Activated T-cell treated with anti-CD3 and anti-CD28 coated beads, Interleukin-2, amount 50 U/mL, for 48 hours (primary cell): ENCODE results near the gene LBP.
"Not testable (repeated sequence)": the region's sequence is repeated elsewhere in the genome, so short reads cannot be mapped to it uniquely, and the experiment has no call there.

Experiments used
- DNase-seq, 2 experiments: peaks; one replicate each; pipeline ENCODE4 v3.0.0-alpha.2; 2020

The LBP gene

DNA sequence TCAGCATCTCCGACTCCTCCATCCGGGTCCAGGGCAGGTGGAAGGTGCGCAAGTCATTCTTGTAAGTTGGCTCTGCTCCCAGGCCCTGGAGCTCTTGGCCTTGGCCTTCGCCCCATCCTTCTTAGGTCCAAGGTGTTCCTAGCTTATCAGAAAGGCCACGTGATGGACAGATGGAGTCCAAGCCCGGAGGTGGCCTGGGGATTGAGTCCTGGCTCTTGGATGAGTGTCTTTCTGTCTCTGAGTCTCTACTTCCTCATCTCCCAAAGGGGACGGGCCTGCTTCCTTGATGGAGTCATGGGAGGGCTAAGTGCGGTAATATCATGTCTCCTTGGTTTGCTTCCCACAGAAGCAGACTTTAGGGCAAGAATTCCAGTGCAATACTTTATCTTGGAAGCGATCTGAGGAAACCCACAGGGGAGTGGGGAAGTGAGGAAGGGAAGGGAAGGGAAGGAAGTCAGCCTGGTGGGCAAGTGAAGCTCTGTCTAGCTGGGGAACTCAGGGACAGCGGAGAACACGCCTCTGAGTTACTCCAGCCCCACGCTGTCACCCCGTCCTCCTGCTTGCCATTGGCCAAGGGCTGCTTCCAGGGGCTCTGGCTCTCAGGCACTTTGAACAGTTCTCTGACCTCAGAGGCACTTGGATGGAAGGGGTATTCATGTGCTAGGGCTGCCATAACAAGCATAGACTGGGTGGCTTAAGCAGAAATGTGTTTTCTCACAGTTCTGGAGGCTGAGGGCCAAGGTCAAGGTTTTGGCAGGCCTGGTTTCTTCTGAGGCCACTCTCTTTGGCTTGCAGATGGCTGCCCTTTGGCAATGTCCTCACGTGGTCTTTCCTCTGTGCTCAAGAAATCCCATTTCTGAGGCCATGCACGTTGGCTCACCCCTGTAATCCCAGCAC is 4.8 kb downstream of the LBP start:
- no peak for DNase-seq

DNA sequence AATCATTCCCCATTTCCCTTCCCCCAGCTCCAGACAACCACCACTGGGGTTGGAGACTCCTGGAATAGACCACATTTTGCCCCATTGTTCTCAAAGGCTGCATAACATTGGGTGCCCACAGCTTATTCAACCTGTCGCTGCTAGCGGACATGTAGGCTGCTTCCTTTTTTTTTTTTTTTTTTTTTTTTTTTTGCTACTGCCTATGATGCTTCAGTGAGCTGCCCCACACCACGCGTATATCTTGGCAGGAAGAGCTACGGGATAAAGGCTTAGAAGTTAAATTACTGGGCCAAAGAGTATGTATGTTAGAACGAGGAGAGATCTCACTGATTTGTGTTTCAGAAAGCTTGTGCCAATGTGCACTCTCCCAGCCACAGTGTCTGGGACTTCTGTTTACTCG is 7.0 kb downstream of the LBP start:
- no peak for DNase-seq

DNA sequence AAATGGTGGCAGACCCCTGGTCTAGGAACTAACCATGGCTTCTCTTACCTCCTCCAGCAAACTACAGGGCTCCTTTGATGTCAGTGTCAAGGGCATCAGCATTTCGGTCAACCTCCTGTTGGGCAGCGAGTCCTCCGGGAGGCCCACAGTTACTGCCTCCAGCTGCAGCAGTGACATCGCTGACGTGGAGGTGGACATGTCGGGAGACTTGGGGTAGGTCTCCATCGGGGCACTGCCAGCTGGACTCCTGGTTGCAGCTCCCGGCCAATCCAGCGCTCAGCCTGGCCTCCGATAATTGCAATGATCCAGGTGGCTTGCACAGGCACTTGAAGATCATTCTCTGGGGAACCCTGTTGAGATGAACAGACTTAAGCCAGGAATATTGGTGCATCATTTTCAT is 7.9 kb downstream of the LBP start:
- DNase-seq, result no peak

DNA sequence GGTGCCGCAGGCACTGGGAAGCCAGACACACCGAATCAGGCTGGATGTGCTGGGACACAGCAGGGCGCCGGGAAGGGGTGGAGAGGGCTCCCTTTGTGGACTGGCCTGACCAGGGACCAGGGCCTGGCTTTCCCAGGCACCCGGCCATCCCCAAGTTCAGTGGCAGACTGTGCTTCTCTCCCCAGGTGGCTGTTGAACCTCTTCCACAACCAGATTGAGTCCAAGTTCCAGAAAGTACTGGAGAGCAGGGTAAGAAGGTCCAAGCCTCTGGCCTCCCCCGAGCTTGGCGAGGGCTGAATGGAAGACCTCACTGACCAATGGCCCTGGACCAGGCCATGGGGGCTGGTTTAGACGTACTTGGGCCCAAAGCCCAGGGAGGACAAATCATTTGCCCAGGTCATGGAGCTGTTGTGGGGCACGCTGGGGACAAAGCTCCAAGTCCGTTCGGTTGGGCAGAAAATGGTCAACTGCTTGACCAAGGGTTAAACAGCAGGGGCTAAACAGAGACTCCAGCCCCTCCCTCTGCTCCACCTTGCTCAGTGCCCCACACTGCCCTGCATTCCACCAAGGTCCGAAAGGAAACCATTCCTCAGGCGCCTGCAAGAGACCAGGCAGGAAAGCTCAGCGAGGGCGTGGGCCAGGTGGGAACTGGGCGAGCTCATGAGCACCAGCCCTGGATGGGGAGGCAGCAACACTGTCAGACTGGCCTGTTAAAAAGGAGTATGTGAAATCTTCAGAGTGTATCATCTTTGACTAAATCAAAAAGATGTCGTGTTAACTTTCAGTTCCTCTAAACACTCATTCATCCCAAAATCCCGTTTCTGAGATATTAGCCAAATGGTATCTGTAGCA is 9.1 kb downstream of the LBP start:
- no peak for DNase-seq

DNA sequence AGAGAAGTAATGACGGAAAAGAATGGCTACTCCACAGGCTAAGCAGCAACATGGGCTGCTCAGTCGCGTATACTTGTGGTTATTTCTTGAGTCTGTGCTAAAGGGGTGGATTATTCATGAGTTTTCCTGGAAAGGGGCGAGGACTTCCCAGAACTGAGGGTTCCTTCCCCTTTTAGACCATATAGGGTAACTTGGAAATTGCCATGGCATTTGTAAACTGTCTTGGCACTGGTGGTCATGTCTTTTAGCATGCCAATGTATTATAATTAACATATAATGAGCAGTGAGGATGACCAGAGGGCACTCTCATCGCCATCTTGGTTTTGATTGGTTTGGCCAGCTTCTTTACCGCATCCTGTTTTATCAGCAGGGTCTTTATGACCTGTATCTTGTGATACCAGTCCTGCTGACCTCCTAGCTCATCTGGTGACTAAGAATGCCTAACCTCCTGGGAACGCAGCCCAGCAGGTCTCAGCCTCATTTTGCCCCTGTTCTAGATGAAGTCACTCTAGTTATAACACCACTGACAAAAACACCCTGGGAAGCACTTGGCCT is 11.4 kb downstream of the LBP start:
- DNase-seq, result peak in 1 of 2 experiments; percentile 20

DNA sequence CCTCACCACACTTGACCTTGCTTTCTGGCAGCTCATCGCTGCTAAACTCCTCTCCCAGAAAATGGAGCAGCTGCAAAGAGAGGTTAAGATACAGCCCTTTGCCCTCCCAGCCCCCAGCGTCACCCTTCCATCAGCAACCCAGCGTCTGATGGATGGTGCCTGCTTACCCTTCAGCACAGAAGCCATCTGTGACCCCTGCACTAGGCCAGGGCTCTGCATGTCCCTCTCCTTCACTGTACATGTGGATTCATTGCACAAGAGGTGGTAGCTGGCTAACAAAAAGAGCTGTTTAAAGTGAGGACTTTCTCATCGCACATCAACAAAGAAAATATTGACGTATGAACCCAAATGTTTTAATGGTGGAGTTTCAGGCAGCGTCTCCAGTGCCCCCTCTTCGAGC is 12.3 kb downstream of the LBP start:
- no peak for DNase-seq

DNA sequence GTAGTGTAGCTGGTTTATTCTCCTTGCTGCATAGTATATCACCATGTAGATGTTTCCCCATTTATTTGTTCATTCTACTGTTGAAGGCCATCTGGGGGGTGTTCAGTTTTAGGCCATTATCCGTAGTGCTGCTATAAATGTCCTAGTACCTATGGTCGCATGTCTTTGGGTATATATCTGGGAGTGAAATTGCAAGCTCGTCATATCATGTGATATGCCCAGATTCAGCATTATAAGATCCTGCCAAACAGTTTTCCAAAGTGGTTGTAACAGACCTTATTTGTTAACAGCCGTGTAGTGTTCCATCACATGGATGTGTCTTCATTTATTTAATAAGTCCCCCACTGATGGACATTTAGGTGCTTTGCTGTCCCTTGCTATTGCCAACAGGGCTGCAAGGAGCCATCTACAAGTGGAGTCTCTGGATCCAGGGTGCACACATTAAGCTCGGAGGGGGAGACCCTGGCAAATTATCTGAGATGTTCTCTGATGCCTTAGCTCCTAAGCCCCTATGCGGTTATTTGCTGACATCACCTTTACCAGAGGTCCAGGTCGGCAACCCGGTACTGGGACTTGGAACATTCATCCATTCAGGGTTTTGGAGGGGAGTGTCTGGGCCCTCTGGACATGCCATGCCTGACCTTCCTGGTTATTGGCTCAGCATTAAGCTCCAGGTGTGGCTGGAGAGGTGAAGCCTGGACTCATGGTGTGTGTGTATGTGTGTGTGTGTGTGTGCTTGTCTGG is 16.9 kb downstream of the LBP start:
- no peak for DNase-seq

DNA sequence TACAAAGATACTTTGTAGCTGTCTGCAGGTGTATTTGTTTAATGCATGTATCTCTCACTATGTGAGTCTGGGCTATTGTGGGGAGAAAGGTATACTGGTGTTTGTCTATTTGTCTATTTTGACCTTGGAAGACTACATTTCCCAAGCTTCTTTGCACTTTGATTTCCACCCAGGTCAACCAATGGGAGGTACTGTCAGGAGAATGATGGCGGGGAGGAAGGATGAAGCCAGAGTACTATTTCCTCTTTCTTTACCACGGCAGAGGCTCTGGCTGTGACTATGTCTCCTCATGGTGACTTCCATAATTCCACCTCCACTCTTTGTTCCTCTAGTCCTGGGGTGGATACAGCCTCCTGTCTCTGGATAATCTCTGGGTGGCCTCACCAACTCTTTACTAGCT is 23.1 kb downstream of the LBP start:
- no peak for DNase-seq

DNA sequence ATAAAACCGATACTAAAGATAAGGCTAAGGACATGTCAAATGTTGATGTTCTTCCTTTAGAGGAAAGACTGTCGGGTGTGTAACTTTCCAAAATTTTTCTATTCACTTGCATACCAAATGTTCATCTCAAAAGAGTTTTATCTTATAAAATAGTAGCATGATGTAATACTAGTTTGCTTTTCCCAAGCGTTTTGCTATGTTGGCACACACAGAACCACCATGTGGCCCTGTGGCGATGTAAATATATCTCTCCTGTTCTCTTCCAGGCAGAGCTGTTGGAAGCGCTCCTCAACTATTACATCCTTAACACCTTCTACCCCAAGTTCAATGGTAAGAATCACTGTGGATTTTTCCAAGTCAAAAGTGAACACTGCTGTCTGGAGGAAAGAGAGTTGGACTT is 26.5 kb downstream of the LBP start:
- no peak for DNase-seq

DNA sequence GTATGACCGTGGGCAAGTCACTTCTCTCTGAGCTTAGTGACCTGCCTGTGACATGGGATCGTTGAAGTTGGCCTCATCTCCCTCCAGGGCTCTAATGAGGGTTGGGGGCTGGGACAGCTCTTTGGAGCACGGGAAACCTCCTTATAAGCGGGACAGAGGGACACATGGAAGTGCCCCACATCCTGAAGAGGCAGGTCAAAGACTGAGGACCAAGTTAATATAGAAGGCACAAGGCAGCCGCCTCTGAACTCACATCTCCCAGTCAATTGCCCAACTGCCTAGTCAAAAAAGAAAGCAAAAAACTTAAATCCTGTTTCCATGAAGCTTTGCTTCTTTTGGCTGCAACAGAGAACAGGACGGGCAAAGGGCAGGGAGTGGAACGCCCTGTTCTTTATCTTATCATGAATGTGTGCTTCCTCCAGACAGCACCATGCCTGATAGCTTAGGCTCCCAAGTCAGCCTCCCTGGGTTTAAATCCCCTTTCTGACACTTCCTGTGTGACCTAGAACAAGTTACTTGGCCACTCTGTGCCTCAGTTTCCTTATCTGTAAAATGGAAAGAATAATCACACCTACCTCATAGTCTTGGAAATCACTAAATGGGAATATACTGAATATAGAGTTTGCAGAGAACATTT is 27.1 kb downstream of the LBP start:
- DNase-seq, result no peak

DNA sequence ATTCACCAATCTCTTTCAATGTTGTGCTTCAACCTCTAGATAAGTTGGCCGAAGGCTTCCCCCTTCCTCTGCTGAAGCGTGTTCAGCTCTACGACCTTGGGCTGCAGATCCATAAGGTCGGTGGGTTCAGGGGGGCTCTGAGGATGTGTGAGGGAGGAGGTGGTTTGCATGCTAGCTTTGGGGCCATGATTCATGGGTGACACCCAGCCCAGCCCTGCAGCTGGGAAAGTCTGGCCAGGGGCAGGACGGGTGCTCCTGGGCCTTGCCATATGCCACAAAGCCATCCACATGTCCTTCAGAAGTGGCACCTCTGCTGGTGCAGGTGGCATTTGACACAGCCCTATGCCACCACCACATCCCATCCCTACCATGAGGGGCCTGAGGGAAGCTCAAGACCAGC is 27.6 kb downstream of the LBP start:
- DNase-seq, result no peak

DNA sequence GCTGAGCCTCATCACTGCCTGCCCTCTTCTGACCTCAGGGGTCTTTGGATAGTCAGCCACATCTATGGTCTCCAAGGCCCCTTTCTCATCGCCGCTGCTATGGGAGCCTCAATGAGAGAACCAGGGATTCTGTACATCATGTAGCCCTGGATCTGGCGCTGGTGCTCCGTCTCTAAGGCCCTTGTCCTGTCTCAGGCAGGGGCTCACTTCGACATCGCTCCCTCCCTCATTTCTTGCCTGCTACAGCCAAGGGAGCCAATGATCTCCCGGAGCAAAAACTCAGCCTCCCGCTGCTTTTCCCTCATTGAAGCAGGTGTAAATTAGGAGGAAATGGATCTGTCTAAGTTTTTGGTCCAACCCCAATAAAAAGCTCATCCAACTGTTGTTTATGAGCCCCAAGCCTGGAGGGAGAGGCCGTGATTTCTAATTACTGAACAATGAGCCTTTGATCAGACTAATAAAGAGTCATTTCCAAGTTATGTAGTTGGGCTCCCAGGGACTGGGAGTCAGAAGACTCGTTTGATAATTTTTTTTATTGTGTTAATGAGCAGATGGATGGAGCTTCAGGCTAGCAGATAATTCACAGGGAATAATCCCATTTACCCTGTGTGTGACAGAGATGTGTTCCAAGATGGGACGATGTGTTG is 30.9 kb downstream of the LBP start:
- DNase-seq, result no peak

DNA sequence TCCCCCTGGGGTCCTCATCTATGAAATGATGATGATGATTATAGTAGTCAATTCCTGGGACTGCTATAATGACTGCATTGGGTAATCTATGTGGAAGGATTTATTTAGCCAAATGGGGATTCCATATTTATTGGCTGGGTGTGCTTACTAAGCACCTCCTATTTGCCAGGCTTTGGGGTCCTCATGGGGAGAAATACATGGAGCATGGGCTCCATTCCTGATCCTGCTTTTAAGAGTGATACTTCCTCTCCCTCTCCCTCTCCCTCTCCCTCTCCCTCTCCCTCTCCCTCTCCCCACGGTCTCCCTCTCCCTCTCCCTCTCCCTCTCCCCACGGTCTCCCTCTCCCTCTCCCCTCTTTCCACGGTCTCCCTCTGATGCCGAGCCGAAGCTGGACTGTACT is 31.6 kb downstream of the LBP start:
- not testable (repeated sequence) for DNase-seq

DNA sequence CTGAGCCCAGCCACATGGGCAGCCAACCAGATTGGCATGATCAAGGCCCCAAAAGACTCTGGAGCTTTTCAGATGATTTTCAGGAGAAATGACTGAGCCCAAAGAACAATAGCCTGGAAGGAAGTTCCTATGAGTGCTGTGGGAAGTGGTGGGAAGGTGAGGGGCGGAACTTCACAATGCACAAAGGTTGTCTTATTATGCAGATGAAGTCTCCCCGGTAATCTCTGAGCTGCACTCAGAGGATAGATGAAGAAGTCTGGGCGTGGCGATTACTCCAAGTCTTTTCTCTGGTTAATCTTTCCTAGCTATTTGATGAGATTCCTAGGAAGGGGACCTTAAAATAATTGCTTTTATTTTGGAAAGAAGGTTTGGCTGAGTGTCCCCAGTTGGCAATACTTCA is 36.9 kb downstream of the LBP start:
- no peak for DNase-seq

DNA sequence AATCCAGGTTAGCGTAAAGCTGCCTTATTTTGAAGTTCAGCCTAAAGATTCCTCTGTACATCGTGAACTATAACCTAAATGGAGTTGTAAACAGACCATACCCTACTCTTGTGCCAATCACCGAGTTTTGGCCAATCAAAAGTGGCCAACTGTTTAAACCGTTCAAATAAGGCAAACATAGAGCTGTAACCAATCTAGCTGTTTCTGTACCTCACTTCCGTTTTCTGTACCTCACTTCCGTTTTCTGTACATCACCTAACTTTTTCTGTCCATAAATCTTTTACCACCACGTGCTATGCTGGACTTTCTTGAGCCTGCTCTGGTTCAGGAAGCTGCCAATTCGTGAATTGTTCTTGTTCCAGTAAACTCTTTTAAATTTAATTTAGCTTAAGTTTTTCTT is 39.7 kb downstream of the LBP start:
- no peak for DNase-seq

DNA sequence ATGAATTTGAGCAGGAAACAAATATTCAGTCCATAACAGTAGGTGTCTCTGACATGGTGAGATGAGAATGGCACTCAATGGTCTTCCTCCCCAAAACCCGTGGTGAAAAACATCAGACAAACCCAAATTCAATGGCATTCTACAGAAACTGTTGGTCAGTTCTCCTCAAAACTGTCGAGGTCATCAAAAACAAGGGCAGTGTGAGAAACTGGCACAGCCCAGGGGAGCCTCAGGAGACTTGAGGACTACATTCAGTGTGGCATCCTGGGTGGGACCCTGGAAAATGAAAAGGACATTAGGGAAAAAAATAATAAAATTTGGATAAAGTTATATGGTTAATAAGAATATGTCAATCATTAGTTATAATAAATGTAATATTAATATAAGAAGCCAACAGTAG is 40.6 kb downstream of the LBP start:
- no peak for DNase-seq

DNA sequence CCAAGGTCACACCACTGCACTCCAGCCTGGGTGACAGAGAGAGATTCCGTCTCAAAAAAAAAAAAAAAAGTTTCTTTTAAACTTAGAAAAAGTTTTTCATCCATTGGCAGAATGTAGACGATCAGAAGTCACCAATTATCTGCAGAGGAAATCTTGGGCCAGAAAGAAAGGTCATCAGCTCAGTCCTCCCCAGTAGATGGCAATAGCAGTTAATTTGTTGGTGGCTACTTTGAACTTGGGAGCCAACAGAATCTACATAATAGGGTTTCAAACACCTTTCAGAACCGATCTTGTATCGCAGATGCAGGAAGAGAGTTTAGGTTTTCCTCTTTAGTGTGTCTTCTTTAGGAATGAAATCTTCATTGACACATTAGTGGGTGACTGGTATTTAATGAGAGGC is 41.7 kb downstream of the LBP start:
- DNase-seq, result no peak

DNA sequence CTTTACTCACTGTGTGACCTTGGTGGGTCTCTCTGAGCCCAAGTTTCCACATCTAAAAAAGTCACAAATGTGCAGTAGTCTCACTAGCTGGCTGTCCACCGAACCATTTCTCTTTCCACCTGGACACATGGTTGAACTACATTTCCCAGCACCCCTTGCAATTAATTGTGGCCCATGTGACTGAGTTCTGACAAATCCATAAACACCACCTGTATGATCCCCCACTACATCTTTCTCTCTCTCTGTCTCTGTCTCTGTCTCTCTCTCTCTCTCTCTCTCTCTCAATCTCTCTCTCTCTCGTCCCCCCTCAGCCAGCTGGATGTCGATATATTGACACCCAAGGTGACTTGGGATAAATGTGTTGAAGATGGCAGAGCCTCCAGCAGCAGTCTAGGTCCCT is 46.1 kb downstream of the LBP start:
- no peak for DNase-seq

DNA sequence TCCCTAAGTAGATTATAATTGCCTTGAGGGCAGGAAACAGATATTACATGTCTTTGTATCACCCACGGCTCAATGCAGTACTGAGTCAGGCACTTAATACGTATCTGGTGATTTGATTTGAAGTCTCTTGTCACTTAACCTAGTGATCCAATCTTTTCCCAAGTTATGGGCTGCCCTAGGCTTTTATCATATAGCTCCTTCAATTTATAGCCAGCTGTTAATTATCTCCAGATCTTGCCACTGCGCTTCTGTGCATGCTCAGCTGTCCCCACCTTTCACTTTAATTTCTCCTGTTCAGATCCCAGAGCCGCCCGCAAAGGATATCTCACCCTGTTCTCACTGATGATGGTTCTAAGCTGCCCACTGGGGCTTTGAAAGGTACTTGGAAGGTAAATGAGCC is 47.0 kb downstream of the LBP start:
- DNase-seq, result no peak

DNA sequence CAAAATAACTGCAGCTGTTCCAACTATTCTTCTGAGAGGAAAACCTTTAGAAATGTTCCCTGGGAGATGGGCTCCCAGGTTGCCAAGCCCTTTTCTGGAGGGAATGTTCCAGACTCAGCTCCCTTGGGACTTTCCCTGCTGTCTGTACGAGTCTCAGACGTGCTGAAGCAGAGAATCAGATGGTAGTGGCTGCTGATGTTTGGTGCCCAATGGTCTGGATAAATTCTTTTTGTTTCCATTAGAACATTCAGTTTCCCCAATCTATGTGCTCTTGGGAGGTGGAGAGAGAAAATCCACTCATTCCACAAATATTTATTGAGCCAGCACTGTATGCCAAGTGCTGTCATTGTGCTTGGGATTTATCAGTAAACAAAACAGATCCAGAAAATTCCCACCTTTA is 48.9 kb downstream of the LBP start:
- no peak for DNase-seq

DNA sequence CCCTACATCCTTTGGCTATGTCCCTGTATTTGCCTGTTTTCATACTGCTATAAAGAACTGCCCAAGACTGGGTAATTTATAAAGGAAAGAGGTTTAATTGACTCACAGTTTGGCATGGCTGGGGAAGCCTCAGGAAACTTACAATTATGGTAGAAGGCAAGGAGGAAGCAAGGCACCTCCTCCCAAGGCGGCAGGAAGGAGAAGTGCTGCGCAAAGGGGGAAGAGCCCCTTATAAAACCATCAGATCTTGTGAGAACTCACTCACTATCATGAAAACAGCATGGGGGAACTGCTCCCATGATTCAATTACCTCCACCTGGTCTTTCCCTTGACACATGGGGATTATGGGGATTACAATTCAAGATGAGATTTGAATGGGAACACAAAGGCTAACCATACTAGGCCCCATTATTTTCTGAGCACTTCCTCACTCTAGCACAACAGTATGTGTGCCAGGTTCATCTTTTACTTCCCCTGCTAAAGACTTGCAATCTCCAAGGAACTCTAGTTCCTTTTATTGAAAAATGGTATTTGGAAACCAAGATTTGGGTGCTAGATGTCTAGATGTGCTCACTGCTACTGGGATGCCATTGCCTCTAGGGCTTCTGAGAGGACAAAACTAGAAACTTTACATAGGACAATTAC is 49.6 kb downstream of the LBP start:
- DNase-seq, result not testable (repeated sequence)

DNA sequence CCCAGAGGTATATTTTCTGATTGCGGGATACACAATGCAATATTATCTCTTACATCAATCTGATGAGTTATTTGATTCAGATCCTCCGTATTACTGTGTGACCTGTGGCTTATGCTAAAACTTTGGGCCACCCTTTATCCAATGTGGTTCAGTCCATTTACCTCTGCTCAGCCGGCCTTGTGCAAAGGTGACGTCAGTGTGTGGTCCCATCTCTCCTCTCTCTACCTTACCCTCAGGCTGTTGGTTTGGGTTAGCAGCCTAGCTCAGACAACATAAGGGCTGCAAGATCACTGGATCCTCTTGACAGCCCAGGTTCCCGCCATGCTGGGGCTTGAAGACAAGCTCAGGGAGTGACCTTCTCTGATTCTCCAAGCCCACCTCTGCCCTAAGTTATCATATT is 55.8 kb downstream of the LBP start:
- no peak for DNase-seq
